Kidney capillary endothelial cell (primary cell): ENCODE measurements around the gene NOS1AP.
A peak's percentile ranks its signal among the peaks of the same experiment; 100 is the strongest.

Source experiments
- DNase-seq: peaks from one replicate; pipeline ENCODE4 v3.0.0-alpha.2; 2018; ENCODE audit warnings: low spot score

NOS1AP gene

DNA sequence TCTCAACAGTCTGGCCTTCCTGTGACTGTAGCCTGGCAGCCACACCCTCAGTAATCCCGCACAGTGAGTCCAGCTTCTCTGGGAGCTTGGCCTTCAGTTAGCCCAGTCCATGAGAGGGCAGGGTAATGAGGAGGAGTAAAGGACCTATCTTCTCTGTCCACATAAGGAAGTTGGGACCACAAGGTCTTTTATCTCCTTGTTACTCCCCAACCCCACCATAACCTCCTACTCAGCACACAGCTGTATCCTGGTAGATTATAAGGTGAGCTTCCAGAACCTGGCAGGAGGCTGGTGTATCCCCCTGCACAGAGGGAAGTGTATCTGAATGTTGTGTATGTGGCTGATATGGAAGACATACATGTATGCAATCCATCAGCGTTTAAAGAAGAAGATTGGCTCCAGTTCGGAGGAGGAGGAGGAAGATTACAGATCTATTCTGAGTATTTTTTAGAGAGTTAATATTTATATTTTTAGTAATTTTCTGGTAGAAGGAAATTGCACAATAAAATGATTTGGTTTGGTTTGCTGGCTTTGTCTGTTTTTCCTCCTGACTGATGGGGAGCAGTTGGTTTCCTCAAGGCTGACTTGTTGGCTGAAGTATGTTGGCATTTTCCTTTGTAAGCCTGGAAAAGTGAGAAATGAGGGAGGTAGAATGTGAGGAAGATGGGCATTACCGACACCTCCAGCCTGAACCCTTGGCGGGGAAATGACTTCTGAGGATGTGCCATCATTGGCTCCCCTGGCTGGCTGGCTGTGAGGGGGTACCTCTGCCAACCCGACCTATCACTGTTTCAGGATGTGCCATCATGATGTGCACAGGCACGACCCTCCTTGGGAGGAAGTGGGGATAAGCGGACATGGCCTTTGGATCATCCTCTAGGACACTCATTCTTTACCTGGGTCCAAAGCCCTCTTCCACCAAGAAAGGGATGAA lies 317.1 kb downstream of the NOS1AP start:
- DNase-seq, result no peak

DNA sequence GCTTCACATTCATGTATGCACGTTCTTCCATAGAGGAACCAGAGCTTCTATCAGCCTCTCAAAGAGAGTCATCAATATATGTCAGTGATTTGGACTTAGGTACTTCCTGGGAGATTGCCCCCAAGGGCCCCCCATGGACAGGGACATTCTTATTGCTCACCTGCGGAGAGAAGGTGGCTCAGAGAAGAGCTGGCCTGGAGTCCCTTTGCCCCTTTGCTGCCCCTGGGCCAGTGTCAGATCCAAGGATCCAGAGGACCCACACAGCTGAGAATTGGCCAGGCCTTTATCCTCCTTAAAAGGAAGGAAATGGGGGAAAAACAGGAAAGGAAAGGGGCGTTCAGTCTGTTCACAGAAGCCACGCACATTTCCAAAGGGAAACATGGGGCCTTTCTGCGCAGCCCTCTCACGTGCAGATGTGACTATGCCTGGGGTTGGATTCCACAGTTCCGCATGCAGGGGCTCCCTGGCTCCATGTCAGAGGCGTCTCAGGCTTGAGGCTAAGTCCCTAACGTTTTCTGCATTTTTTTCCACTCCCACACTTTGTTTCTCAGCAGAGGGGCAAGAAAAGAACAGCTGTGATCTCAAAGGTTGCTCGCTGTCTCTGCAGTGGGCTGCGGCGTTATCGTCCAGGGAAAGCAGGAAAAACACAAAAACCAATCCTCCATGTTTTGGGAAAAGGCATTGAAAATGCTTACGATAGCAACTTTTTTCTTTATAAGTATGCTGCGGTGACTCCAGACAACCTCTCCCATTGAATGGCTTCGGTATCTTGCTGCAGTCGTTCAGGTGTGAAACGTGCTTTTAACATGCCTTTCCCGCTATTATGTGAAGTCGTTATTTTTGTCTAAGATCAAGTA lies 318.0 kb downstream of the NOS1AP start:
- DNase-seq, result no peak

DNA sequence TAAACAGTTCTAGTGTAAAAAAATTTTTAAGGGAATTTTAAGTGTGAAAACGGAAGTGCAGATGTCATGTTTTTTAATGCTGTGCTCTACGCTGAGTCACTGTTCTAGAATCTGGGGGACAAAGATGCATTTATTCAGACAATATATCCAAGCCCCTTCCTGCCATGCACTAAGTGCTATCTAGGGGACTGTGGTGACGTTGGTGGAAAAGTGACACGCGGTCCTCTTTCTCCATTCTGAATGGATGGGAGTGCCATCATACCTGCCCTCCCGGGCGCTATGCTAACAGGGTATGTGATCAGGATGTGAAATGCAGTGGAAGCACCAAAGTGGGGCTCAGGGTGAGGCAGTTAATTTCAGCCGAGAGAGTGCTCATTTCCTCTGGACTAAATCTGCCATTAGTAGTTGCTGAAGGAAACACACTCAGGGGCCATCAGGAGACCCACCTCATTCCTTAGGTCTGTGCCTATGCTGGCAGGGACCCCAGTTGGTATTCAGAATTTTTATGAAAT lies 318.6 kb downstream of the NOS1AP start:
- DNase-seq, result no peak

DNA sequence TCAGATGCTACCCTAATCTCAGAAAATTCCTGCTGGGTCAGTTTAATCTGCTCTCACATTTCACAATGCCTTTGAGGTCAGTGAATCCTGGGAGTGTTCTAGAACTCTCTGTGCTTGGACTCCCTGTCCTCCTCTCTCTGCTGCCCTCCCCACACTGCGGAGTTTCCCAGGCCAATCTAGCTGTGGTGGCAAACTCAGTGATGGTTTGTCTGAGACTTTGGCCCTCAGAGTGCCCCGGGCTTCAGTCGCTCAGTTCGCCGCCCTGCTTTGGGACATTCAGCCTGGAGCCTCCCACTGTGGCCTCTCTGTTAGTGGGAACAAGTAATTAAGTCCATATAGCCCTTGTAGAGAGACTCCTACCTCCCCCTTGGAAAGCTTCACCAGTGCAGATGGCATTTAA lies 319.1 kb downstream of the NOS1AP start:
- no peak for DNase-seq

DNA sequence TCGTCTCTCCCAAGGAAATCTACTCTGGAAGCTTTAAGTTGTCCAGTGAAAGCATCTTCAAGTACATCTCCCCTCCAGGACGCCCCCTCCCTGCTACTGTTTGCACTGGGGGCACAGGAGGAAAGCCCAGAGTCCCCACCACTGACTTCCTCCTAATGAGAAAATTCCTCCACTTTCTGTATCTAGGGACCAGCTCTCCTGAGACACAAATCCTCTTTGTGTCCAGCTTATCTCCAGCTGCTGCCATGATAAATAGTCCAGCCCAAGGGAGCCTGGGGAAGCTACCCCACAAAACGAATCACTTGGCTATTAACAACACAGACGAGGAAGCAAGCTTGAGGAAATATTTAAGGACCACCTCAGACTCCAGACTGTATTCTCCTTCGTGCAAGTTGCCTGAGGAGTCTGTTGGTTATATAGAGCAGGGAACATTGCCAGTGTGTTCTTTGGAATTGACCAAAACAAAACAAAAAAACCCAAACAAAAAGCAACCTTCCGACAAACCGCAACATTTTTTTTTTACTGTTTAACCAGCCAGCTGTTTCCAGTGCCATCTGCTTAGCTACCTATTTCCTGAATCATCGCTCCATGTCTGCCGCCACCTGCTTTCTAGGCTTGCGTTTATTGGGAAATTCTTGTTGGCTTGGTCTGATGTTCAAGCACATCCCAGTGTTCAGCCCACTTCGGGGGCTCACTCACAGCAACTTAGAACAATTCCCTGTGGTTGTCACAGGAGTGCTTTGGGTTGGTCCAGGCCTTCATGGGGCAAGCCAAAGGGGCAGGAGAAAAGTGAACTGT lies 319.7 kb downstream of the NOS1AP start:
- DNase-seq, result no peak

DNA sequence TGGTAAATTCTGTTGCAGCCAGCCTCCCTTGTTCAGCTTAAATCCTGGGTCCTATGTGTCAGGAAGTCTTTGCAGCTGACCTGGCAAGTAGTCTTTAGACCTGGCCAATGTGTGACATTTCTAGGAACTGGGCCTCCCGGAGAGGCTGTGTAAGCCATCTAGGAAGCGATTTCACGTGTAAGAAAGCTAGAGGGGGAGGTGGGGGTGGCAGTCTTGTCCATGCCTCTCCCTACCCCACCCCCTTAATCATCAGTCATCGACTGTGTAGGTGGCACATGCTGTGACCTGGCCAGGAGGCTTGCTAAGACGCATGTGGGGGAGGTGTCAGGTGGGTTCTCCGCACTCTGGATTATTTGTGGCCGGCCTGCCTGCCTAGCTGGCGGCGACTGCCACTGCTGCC lies 320.5 kb downstream of the NOS1AP start:
- DNase-seq, result no peak

DNA sequence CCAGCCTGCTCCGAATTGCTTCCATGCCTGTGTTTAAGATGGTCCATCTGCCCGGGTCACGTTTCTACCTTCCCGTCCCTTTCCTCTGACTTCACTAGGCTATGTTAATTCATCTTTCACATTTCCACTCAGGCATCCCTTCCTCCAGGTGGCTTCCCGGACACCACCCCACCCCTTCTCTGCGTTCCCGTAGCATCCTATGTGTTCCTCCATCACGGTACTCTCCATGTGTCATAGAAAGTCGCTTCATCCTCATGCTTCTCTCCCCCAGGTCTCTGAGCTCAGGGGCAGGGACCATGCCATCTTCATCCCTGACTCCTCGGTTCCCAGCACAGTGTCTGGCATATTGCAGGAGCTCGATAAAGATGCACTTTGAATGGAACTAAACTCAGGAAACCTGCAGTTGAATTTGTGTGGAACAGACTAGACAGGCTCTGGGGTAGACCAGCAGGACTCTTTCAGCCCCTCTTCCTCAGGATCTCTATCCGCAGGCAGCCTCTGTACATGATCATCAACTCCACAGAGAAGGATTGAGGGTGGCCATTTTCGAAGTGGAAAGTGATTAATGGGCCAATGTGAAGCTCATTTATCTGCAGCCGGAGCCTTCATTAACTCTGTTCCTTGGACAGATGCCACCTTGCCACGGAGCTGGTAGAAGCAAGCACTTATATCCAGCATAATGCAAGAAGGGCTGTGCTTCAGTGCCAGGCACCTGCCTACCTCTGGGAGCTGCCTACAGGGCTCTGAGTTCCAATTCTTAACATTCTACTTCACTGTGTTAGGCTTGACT lies 321.1 kb downstream of the NOS1AP start:
- no peak for DNase-seq

DNA sequence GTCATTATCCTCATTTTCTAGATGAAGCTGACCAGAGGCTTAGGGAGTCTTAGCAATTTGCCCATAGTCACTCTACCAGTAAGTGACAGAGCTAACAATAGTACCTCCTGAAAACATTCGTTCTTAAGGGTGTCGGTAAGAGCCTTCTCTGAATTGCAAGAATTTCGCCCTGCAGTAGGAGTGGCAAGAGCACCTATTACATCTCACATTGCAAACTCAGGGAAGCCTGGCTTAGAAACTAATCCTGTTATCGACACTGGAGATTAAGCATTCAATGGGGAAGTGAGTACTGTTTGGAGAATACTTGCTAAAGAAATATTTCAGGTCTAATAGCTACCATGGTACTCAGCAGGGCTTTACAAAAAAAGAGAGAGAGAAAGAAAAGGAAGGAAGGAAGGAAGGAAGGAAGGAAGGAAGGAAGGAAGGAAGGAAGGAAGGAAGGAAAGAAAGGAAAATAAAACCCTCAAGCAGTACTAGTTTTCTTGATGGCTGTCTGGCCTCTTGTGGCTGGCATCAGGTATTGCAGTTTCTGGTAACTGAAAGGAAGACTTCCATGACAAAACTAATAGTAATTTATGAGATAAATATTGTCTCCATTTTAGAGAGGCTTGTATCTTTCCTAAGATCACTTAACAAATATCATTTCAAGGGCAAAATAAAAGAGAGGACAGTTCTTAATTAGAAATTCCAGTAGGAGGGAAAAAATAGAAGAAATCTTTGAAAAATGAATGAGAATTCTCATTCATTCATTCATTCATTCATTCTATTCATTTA lies 322.5 kb downstream of the NOS1AP start:
- DNase-seq, result peak; percentile 33

DNA sequence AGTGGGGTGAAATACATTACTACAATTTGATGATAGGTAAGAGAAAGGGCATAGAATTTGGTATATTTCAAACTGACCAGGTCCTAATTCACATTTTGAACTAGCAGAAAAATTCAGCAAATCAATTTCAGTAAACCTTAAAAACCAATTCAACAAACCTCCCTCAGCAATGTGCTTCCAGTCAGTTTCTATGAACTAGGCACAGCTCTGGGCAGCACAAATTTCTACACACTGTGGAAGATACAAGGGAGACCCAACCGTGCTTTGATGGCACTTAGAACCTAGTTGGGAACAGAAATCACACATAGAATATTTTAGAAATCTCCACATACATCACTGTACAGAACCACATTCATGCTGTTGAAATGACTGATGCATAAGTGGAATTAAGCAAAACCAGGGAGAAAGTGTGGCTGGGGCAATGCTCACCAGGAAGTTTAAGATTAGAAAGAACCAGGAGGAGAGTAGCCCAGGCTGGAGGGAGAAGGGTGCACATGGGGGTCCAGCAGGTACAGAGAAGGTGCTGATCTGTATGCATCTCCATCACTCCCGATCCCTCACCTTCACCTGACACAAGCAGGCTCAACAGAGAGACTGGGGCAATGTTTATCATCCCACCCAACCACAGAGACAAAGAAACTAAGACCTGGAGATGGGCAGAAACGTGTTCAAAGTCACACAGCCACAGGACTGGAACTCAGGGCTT lies 326.9 kb downstream of the NOS1AP start:
- DNase-seq, result no peak

DNA sequence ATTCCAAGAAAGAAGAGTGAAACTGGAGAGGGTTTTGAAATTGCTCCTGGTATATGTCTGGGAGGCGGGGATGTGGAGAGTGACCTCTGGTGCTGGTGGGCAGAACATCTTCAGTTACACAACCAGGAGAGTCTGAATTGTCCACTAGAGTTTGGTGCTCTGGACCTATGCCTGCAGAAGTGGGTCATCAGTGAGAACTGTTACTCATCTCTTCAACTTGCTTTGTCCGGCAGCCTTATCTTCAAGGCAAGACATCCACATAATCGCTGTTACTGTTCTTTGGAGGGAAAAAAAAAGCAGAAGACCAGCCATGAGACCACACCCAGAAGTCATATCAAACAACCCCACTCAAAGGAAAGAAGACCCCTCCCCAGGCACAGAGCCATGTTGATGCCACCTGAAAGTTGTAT lies 327.6 kb downstream of the NOS1AP start:
- no peak for DNase-seq

DNA sequence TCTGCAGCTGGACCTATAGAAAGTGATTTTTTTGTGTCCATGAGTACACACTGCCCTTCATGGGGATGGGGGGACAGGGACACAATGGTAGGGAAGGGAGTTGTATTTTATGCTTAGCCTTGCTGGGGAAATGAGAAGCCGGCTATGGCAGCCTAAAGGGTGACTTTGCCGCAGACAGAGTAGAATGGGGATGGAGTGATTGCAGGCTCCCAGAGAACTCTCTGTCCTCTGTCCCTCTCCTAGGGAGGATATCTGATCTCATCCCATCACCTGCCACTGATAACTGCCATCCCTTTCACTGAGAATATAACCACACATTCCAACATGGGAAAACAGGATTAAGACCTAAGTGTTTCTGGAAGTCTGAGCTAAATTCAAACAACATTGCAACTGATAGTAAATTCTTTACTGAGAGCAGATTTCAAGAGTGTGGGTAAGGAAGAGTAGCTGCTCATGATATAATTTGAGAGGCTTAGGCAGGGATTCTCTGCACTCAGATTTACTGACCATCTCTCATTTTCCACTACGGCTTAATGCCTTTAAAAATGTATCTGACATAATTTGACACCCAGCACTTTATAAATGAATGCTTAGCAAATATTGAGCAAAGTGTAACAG lies 328.6 kb downstream of the NOS1AP start:
- no peak for DNase-seq

DNA sequence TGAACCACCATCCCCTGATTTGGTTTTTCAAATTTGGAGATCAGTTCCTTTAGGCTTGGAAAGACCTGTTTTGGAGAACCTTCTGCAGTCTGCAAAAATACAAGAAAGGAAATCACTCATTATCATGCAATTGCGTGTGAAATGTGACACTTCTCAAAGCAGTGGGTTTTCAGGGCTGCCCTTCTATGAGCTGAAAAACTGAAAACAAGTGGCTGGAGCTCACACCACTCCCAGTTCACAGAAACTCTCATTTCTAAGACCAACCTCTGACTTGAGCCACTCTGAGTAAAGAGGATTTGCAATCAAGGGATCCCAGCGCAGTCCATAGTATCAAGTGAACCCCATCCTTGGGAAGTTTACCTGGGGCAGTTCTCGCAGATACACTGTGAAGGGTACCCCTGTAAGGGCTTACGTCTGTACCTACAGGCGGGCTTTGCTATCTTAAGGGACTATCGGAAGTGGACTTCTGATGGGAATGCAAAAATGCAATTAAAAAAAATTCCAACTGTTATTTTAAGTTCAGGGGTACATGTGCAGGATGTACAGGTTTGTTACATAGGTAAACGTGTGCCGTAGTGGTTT lies 329.6 kb downstream of the NOS1AP start:
- DNase-seq, result no peak

DNA sequence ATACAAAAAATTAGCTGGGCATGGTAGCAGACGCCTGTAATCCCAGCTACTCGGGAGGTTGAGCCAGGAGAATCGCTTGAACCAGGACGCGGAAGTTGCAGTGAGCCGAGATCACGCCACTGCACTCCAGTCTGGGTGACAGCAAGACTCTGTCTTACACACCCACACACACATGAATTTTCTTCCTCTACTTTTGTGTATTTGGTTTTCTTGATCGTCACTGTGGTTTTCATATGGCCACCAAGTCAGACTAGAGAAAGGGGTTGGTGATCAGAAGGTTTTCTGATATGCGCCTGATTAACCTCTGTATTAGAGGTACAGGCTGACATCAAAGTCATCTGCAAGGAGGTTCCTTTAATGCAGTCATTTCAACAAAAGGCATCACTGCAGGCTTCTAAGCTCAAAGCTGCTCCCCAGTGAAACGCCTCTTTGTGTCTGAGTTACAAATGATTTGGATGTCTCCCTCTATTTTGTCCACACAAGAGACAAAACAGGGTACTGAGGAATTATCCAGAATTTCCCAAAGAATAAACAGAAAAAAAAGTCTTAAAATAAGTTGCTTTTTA lies 331.4 kb downstream of the NOS1AP start:
- DNase-seq, result no peak

DNA sequence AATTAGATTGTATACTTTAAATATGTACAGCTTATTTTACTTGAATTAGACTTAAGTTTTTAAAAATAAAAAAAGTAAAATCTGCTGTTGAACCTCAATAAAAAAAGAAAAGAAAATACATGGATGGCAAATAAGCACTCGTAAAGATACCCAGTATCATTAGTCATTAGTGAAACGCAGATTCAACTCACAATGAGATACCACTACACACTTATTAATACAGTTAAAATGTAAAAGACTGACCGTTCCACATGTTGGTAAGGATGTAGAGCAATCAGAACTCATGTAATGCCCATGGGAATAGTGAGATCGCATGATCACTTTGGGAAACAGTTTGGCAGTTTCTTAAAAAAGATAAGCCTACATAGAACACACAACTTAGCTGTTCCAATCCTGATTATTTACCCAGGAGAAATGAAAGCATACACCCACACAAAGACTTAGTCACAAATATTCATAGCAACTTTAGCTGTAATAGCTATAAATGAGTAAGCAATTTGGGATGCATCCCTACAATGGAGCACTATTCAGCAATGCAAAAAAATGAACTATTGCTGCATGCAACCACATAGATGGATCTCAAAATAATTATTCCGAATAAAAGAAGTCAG lies 335.2 kb downstream of the NOS1AP start:
- DNase-seq, result no peak

DNA sequence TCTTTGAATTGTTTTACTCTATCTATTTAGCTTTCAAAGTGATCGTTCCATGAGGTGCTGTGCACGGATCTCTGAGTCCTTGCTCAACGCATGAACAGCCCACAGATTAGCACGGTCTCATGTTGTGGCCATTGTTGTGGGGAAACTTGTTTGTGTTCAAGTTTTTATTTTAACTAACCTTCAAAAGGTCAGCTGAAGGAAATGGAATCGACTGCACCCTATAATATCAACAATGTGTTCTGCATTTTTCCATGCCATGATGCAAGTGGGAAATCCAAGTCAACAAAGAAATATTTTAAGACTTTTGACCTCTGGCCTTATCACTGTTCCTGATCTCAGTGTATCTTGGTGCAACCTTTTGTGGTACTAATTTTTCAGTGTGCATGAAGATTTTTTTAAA lies 336.3 kb downstream of the NOS1AP start:
- DNase-seq, result no peak

DNA sequence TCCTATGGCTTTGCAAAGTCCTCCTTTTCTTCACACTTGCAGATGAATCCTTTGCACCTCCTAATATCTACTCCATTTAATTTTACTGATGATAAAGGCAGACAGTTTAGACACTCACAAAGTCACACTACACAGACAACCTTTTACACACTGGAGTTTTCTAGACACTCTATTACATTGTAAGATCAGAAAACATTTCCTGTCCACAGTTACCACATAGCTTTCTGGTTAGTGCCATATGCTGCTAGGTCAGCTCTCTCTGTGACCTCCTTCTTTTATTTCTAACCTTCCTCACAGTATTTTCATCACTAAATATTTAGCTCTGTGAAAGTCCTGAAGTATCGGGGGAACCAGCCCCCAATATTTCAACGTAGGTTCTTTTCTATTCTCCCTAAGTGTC lies 337.3 kb downstream of the NOS1AP start:
- no peak for DNase-seq

DNA sequence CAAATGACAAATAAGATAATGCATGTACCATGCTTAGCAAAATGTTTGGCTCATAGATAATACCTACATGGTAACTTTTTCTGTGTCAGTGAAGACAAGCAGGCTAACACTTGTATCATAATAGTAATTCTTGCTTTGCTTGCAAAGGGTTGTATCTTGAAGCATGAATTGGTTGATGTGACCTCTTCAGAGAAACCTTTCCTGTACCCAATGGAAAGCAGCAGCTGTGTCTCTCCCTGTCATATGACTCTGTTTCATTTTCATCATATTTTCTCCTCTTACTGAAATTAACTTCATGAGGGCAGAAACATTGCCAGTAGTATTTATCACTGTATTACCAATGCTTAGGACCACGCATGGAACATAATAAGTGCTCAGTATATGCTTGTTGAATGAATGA lies 338.0 kb downstream of the NOS1AP start:
- no peak for DNase-seq

DNA sequence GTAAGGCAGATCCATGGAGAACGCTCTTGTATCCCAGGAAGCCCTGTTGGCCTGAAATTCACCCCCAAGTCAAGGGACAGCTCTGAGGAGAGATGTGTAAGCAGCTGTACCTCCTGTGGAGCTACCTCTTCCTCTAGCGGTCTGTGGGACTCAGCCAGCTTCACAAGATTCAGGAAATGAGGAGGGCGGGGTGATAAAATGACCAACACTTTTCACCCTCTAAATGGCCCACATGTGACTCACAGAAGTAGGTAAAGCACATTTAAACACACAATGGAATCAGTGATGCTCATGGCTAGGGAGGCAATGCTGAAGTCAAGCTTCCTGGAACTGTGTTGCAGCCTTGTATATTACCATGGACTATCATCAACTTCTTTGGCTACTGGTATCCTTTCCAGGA lies 342.5 kb downstream of the NOS1AP start, which contains the start of gene SH2D1B:
SH2D1B (minus strand) TSS at position 135 of the 400 bp plus-strand sequence; CDS start at position 15, 120 bp downstream.
- DNase-seq, result peak; percentile 11
